DMS153 treated with DMSO at 0.1 percent for 48 hours (cell line): Measurements from ENCODE around the gene ITGAV.
A peak's percentile ranks its signal among the peaks of the same experiment; 100 is the strongest.

Source experiments
- DNase-seq: peaks from one replicate; lab custom pipeline; 2025; ENCODE audit not compliant: unreplicated experiment; lab: John Stamatoyannopoulos, UW

ITGAV gene

GRCh38 chr2:186612026-186612425 lies 22.2 kb downstream of the ITGAV start:
- no peak for DNase-seq

- no peak for DNase-seq
Measured at GRCh38 chr2:186612555-186613440, 22.9 kb downstream of the ITGAV start.

- DNase-seq: no peak
Measured at GRCh38 chr2:186614373-186614772, 24.5 kb downstream of the ITGAV start.

- no peak for DNase-seq
Measured at GRCh38 chr2:186617148-186617547, 27.3 kb downstream of the ITGAV start.

- no peak for DNase-seq
Measured at GRCh38 chr2:186617771-186618170, 27.9 kb downstream of the ITGAV start.

- no peak for DNase-seq
Measured at GRCh38 chr2:186618696-186619095, 28.8 kb downstream of the ITGAV start.

GRCh38 chr2:186623084-186623483 lies 33.2 kb downstream of the ITGAV start:
- DNase-seq: no peak

GRCh38 chr2:186624276-186624675 lies 34.4 kb downstream of the ITGAV start:
- no peak for DNase-seq

- no peak for DNase-seq
Measured at GRCh38 chr2:186629250-186629996, 39.6 kb downstream of the ITGAV start.

GRCh38 chr2:186632417-186632816 lies 42.6 kb downstream of the ITGAV start:
- DNase-seq: no peak

- DNase-seq: no peak
Measured at GRCh38 chr2:186634701-186635100, 44.8 kb downstream of the ITGAV start.

- DNase-seq: no peak
Measured at GRCh38 chr2:186636800-186637496, 47.1 kb downstream of the ITGAV start.

- no peak for DNase-seq
Measured at GRCh38 chr2:186637497-186637800, 47.6 kb downstream of the ITGAV start.

- no peak for DNase-seq
Measured at GRCh38 chr2:186639939-186640338, 50.1 kb downstream of the ITGAV start.

GRCh38 chr2:186641132-186641806 lies 51.4 kb downstream of the ITGAV start:
- no peak for DNase-seq

- peak; percentile 60 for DNase-seq
Measured at GRCh38 chr2:186641807-186642321, 52.0 kb downstream of the ITGAV start.

GRCh38 chr2:186644791-186645190 lies 54.9 kb downstream of the ITGAV start:
- no peak for DNase-seq

- no peak for DNase-seq
Measured at GRCh38 chr2:186645999-186646398, 56.1 kb downstream of the ITGAV start.

GRCh38 chr2:186648130-186648529 lies 58.3 kb downstream of the ITGAV start:
- no peak for DNase-seq

GRCh38 chr2:186653511-186653910 lies 63.7 kb downstream of the ITGAV start:
- DNase-seq: no peak

- no peak for DNase-seq
Measured at GRCh38 chr2:186659383-186659782, 69.5 kb downstream of the ITGAV start.
